Suprapubic skin (tissue), 4 donors: ENCODE data around the gene GSAP.
"Not testable (repeated sequence)": the region's sequence is repeated elsewhere in the genome, so short reads cannot be mapped to it uniquely, and the experiment has no call there.

Experiments
- EP300 ChIP-seq: sonication (generic); formaldehyde crosslinking; IDR thresholded peaks from one replicate; pipeline ENCODE4 v1.6.1; 2017; ENCODE audit warnings: antibody characterized with exemption
- POLR2A ChIP-seq, 2 donors: fragments of 450-650 bp; IDR thresholded peaks; one replicate each; pipeline ENCODE4 v1.6.1; 2017; ENCODE audit warnings: antibody characterized with exemption in 2 of 2, mild to moderate bottlenecking in 2 of 2, moderate library complexity in 2 of 2
- POLR2AphosphoS5 ChIP-seq, 3 donors: sonication (generic); formaldehyde crosslinking; IDR thresholded peaks; one replicate each; pipeline ENCODE4 v1.6.1; 2017; ENCODE audit warnings: antibody characterized with exemption in 3 of 3
- TF ChIP-seq, protein P1 (sequence below), 2 donors: fragments of 200-600 bp in 1 of 2; fragments of 450-650 bp in 1 of 2; sonication (generic) in 1 of 2; IDR thresholded peaks; one replicate each; pipeline ENCODE4 v1.5.1; 2016 to 2019; ENCODE audit warnings: antibody characterized with exemption in 2 of 2, mild to moderate bottlenecking in 1 of 2, moderate library complexity in 1 of 2

DNA sequence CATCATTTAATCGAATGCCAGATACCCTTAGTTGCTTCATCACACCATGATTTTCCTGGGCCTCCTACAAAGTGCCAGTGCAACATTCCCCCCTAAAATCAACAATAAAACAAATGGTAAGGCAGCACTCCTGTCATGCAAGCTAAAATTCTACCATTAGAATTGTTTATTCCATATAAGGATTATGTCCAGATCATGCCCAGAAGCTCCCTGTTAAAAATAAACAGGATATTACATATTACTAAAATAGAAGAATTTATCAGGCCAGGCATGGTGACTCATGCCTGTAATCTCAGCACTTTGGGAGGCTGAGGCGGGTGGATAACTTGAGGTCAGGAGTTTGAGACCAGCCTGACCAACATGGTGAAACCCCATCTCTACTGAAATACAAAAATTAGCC, 140.5 kb downstream of the GSAP start:
- TF ChIP-seq EP300; POLR2A (IDR thresholded peaks at IDR 0.05); POLR2AphosphoS5 (IDR thresholded peaks at IDR 0.05): not testable (repeated sequence)
- TF ChIP-seq, protein P1, sequence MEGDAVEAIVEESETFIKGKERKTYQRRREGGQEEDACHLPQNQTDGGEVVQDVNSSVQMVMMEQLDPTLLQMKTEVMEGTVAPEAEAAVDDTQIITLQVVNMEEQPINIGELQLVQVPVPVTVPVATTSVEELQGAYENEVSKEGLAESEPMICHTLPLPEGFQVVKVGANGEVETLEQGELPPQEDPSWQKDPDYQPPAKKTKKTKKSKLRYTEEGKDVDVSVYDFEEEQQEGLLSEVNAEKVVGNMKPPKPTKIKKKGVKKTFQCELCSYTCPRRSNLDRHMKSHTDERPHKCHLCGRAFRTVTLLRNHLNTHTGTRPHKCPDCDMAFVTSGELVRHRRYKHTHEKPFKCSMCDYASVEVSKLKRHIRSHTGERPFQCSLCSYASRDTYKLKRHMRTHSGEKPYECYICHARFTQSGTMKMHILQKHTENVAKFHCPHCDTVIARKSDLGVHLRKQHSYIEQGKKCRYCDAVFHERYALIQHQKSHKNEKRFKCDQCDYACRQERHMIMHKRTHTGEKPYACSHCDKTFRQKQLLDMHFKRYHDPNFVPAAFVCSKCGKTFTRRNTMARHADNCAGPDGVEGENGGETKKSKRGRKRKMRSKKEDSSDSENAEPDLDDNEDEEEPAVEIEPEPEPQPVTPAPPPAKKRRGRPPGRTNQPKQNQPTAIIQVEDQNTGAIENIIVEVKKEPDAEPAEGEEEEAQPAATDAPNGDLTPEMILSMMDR (IDR thresholded peaks at IDR 0.05) = not testable (repeated sequence)
